Glomerular endothelial cell (primary cell): ENCODE data around the gene MMP15. TPM values are rescaled to one million over a fixed set of nuclear protein-coding genes. Genes with fewer than 3 reads are reported as not detected.

Experiments used
- DNase-seq: peaks from one replicate; pipeline ENCODE4 v3.0.0-alpha.2; 2011; ENCODE audit warnings: low read depth, low spot score; ENCODE audit errors: extremely low read depth
- total RNA-seq: library from RNA; depleted of rRNA; stranded (reverse); fragments of >200 nt; gene quantifications from 2 replicates; pipeline ENCODE4 v1.2.3, GENCODE V29; 2015

MMP15 gene
- total RNA-seq, 1 donor from 2014 or later = 60.8 TPM

- no peak for DNase-seq
Observed at GRCh38 chr16:58016840-58017446, 8.6 kb upstream of the MMP15 start.

- no peak for DNase-seq
Observed at GRCh38 chr16:58018803-58019202, 6.8 kb upstream of the MMP15 start.

GRCh38 chr16:58019866-58020538 lies 5.6 kb upstream of the MMP15 start:
- no peak for DNase-seq

GRCh38 chr16:58020628-58021521 lies 4.7 kb upstream of the MMP15 start:
- no peak for DNase-seq

- DNase-seq = no peak
Observed at GRCh38 chr16:58021661-58022551, 3.6 kb upstream of the MMP15 start.

GRCh38 chr16:58022601-58023371 lies 2.8 kb upstream of the MMP15 start:
- DNase-seq = no peak

- DNase-seq = no peak
Observed at GRCh38 chr16:58024486-58025350, 836 bp upstream of the MMP15 start.

- DNase-seq = no peak
Observed at GRCh38 chr16:58026139-58026704, 668 bp downstream of the MMP15 start.

GRCh38 chr16:58026705-58027160 lies 1.2 kb downstream of the MMP15 start:
- DNase-seq = no peak

GRCh38 chr16:58027161-58027915 lies 1.8 kb downstream of the MMP15 start:
- DNase-seq = no peak

- no peak for DNase-seq
Observed at GRCh38 chr16:58027916-58028455, 2.4 kb downstream of the MMP15 start.

GRCh38 chr16:58028541-58029070 lies 3.1 kb downstream of the MMP15 start:
- DNase-seq = no peak

- no peak for DNase-seq
Observed at GRCh38 chr16:58029410-58029809, 3.9 kb downstream of the MMP15 start.

GRCh38 chr16:58030136-58030840 lies 4.7 kb downstream of the MMP15 start:
- no peak for DNase-seq

GRCh38 chr16:58031016-58031800 lies 5.7 kb downstream of the MMP15 start:
- no peak for DNase-seq
